HepG2 (cell line): ENCODE results near the gene KIF1B. TPM values are rescaled to one million over a fixed set of nuclear protein-coding genes. Genes with fewer than 3 reads are reported as not detected.

ENCODE experiments used
- ATAC-seq: fragments of 200-7000 bp; cut with Tn5 transposase; 3 replicates; pipeline ENCODE4 v1.9.1; 2020; ENCODE audit warnings: mild to moderate bottlenecking, moderate library complexity
- BruUV-seq: library from RNA; stranded (reverse); fragments of 400-500 nt; replicated peaks from 2 replicates; lab custom pipeline; 2021; lab: Mats Ljungman, UMichigan
- CTCF ChIA-PET: fragments of 300-600 bp; formaldehyde crosslinking; extraction: SDS; loops from one replicate; lab custom pipeline; 2021; ENCODE audit warnings: low total read pairs, inconsistent platforms, low intra/inter-chr PET ratio; lab: Yijun Ruan, JAX
- POLR2A ChIA-PET: fragments of 350-600 bp; sonication (Branson Sonifier 250); formaldehyde crosslinking; loops from one replicate; lab custom pipeline; 2020; ENCODE audit warnings: antibody characterized with exemption, inconsistent platforms; lab: Yijun Ruan, JAX
- DNase-seq: peaks from one replicate; pipeline ENCODE4 v3.0.0-alpha.2; 2015; ENCODE audit warnings: low spot score
- FAIRE-seq: peaks from 3 replicates; lab custom pipeline; 2011; peaks lifted over from hg19 to GRCh38; lab: Jason Lieb, UNC
- H2AFZ ChIP-seq: one replicate; pipeline ENCODE4 v1.6.1; 2011; ENCODE audit warnings: low read length, inconsistent platforms
- H3K27ac ChIP-seq: fragments of 300-600 bp; 3 replicates; pipeline ENCODE4 v1.8.0; 2011; ENCODE audit warnings: mixed run types, mild to moderate bottlenecking, mixed read lengths, low read length, inconsistent platforms; ENCODE audit not compliant: insufficient read depth; ENCODE audit errors: extremely low read length
- H3K27me3 ChIP-seq, 2 experiments: fragments of 200-600 bp in 1 of 2; 2 replicates in 1 of 2; 3 replicates in 1 of 2; pipeline versions ENCODE4 v1.6.0 to v1.8.0; 2011; ENCODE audit warnings: low read length in 2 of 2, mild to moderate bottlenecking in 2 of 2, moderate library complexity in 2 of 2, inconsistent platforms in 1 of 2; ENCODE audit not compliant: insufficient read depth in 2 of 2, control insufficient read depth in 1 of 2
- H3K36me3 ChIP-seq, 2 experiments: fragments of 200-600 bp in 1 of 2; replicated peaks in 1 of 2; 2 replicates in 1 of 2; 3 replicates in 1 of 2; pipeline versions ENCODE4 v1.5.1 to v1.8.0; 2011; ENCODE audit warnings: low read length in 2 of 2, inconsistent platforms in 1 of 2; ENCODE audit not compliant: insufficient read depth in 2 of 2, control insufficient read depth in 1 of 2
- H3K4me1 ChIP-seq: 2 replicates; pipeline ENCODE4 v1.5.1; 2012; ENCODE audit warnings: low read length, inconsistent platforms; ENCODE audit not compliant: insufficient read depth
- H3K4me2 ChIP-seq: 2 replicates; pipeline ENCODE4 v1.6.0; 2011; ENCODE audit warnings: low read depth, low read length, inconsistent platforms
- H3K4me3 ChIP-seq, 3 experiments: fragments of 200-600 bp in 1 of 3; sonication (generic), shearing (Covaris generic) in 1 of 3; replicated peaks in 1 of 3; 2 replicates each; pipeline ENCODE4 v1.5.1; 2011 to 2016; ENCODE audit warnings: low read length in 3 of 3, inconsistent platforms in 2 of 3, low read depth in 2 of 3, mild to moderate bottlenecking in 2 of 3, control low read depth in 1 of 3, mixed read lengths in 1 of 3; ENCODE audit not compliant: insufficient read depth in 1 of 3
- H3K79me2 ChIP-seq: one replicate; pipeline ENCODE4 v1.6.1; 2011; ENCODE audit warnings: low read length, inconsistent platforms; ENCODE audit not compliant: insufficient read depth
- H3K9ac ChIP-seq: 2 replicates; pipeline ENCODE4 v1.6.0; 2011; ENCODE audit warnings: mild to moderate bottlenecking, low read depth, low read length, inconsistent platforms; ENCODE audit not compliant: insufficient read depth
- H3K9me3 ChIP-seq: 2 replicates; pipeline ENCODE4 v1.5.1; 2012; ENCODE audit warnings: mild to moderate bottlenecking, low read length
- H4K20me1 ChIP-seq: 2 replicates; pipeline ENCODE4 v1.6.0; 2011; ENCODE audit warnings: inconsistent platforms, mild to moderate bottlenecking, low read length, moderate library complexity; ENCODE audit not compliant: insufficient read depth
- EED ChIP-seq: sonication (generic); formaldehyde crosslinking; IDR thresholded peaks from 2 replicates; pipeline ENCODE4 v1.5.0; 2020; ENCODE audit warnings: mild to moderate bottlenecking, missing genetic modification reagents
- HOXA7 ChIP-seq: sonication (generic); formaldehyde crosslinking; IDR thresholded peaks from 2 replicates; pipeline ENCODE4 v1.8.1; 2022; ENCODE audit warnings: mild to moderate bottlenecking, missing genetic modification reagents, moderate library complexity
- IRF1 ChIP-seq: sonication (generic); formaldehyde crosslinking; IDR thresholded peaks from 2 replicates; pipeline ENCODE4 v1.4.0; 2020; ENCODE audit warnings: low read depth, mild to moderate bottlenecking, missing genetic modification reagents
- KLF11 ChIP-seq: IDR thresholded peaks from 2 replicates; pipeline ENCODE4 v1.6.1; 2016; ENCODE audit warnings: missing compliant biosample characterization
- NONO ChIP-seq, 2 experiments: fragments of 450-650 bp in 1 of 2; sonication (generic) in 1 of 2; formaldehyde crosslinking in 1 of 2; IDR thresholded peaks in 1 of 2; conservative IDR thresholded peaks in 1 of 2; 2 replicates each; pipeline versions ENCODE4 v1.6.1 to v1.8.0; 2017 to 2022; ENCODE audit warnings: mild to moderate bottlenecking in 1 of 2, missing genetic modification reagents in 1 of 2, moderate library complexity in 1 of 2
- SPEN ChIP-seq: sonication (generic); formaldehyde crosslinking; IDR thresholded peaks from 2 replicates; pipeline ENCODE4 v1.5.1; 2020; ENCODE audit warnings: low read depth, mild to moderate bottlenecking, missing genetic modification reagents
- TEAD3 ChIP-seq: optimal IDR thresholded peaks from 2 replicates; pipeline ENCODE3; 2016; ENCODE audit warnings: borderline replicate concordance
- TFDP2 ChIP-seq: sonication (generic); formaldehyde crosslinking; IDR thresholded peaks from 2 replicates; pipeline ENCODE4 v1.4.0; 2020; ENCODE audit warnings: missing genetic modification reagents
- ZBTB46 ChIP-seq: sonication (generic); formaldehyde crosslinking; IDR thresholded peaks from 2 replicates; pipeline ENCODE4 v1.4.0; 2020; ENCODE audit warnings: mild to moderate bottlenecking, missing genetic modification reagents, borderline replicate concordance
- ZNF205 ChIP-seq: IDR thresholded peaks from 2 replicates; pipeline ENCODE4 v1.6.1; 2018; ENCODE audit warnings: missing biosample characterization, missing genetic modification reagents
- ZNF296 ChIP-seq: sonication (generic); formaldehyde crosslinking; conservative IDR thresholded peaks from 2 replicates; pipeline ENCODE4 v1.5.0; 2020; ENCODE audit warnings: mild to moderate bottlenecking, missing genetic modification reagents
- ZNF547 ChIP-seq: sonication (generic); formaldehyde crosslinking; IDR thresholded peaks from 2 replicates; pipeline ENCODE4 v1.5.1; 2020; ENCODE audit warnings: mild to moderate bottlenecking, missing genetic modification reagents
- ZNF552 ChIP-seq: sonication (generic); formaldehyde crosslinking; IDR thresholded peaks from 2 replicates; pipeline ENCODE4 v1.9.0; 2022; ENCODE audit warnings: missing genetic modification reagents, mild to moderate bottlenecking, borderline replicate concordance
- ZNF674 ChIP-seq: sonication (generic); formaldehyde crosslinking; IDR thresholded peaks from 2 replicates; pipeline ENCODE4 v1.5.0; 2020; ENCODE audit warnings: low read depth, mild to moderate bottlenecking, missing genetic modification reagents
- ZSCAN21 ChIP-seq: sonication (generic); formaldehyde crosslinking; IDR thresholded peaks from 2 replicates; pipeline ENCODE4 v1.8.0; 2022; ENCODE audit warnings: mild to moderate bottlenecking, missing genetic modification reagents, moderate library complexity, borderline replicate concordance
- whole genome bisulfite sequencing: methylation state at CpG from one replicate; pipeline ENCODE4 v1.1.6; 2017; ENCODE audit warnings: low lambda C conversion rate; 5-methylcytosine and 5-hydroxymethylcytosine counted together
- in situ Hi-C: cut with HindIII; loops from 2 replicates; pipeline ENCODE4 v1.10.0; 2017; ENCODE audit warnings: low pct_unique_long_range_greater_than_20kb; ENCODE audit not compliant: extremely low pct_ligation_motif_present
- intact Hi-C: fragments of 100-400 bp; cut with micrococcal nuclease; formaldehyde crosslinking; loops from one replicate; pipeline ENCODE4 v1.10.0; 2022; ENCODE audit not compliant: unreplicated experiment
- polyA plus RNA-seq, 8 experiments: library from polyadenylated mRNA; depleted of rRNA in 3 of 8; stranded (reverse) in 7 of 8; unstranded in 1 of 8; fragments of >200 nt; fragmentation: Illumina TruSeq in 4 of 8; extraction: Trizol in 4 of 8; gene quantifications; 2 replicates each; pipeline versions ENCODE4 v1.2.1 to v1.2.3, GENCODE V29; 2011 to 2016; ENCODE audit warnings: low read depth in 4 of 8, missing spikeins in 1 of 8, mixed read lengths in 1 of 8; ENCODE audit not compliant: insufficient read depth in 1 of 8
- total RNA-seq, 5 experiments: library from RNA; depleted of rRNA; stranded (reverse); fragments of >200 nt; fragmentation: Illumina TruSeq; extraction: Trizol; gene quantifications; 2 replicates each; pipeline ENCODE4 v1.2.3, GENCODE V29; 2016; ENCODE audit warnings: low read depth in 1 of 5
- TF ChIP-seq, protein P1 (sequence below): sonication (generic); formaldehyde crosslinking; IDR thresholded peaks from 2 replicates; pipeline ENCODE4 v1.5.0; 2020; ENCODE audit warnings: mild to moderate bottlenecking, missing genetic modification reagents
- TF ChIP-seq, protein P2 (sequence below): IDR thresholded peaks from 2 replicates; pipeline ENCODE4 v1.6.1; 2016; ENCODE audit warnings: low read depth, borderline replicate concordance
- TF ChIP-seq, protein P3 (sequence below): sonication (generic); formaldehyde crosslinking; IDR thresholded peaks from 2 replicates; pipeline ENCODE4 v1.5.0; 2020; ENCODE audit warnings: missing genetic modification reagents

KIF1B gene
- total and polyA plus RNA-seq, 2 of the 13 experiments (the other 11 are each of a cell fraction or from before 2014, with no cell fraction given), result 26.7 to 32.5 TPM

- H3K27ac ChIP-seq, result no peak overlapping the region
- no peaks in the 10 kb centered on the region for H3K9me3 ChIP-seq
- TF ChIP-seq ZNF552 (CRISPR knock-in tag), result no peak
- no peak for TF ChIP-seq SPEN (CRISPR knock-in tag)
- TF ChIP-seq ZSCAN21 (CRISPR knock-in tag), result no peak
- no peak for TF ChIP-seq IRF1 (CRISPR knock-in tag)
- TF ChIP-seq EED (CRISPR knock-in tag), result no peak
- no peak for TF ChIP-seq ZNF205 (CRISPR knock-in tag)
- TF ChIP-seq, protein P1, sequence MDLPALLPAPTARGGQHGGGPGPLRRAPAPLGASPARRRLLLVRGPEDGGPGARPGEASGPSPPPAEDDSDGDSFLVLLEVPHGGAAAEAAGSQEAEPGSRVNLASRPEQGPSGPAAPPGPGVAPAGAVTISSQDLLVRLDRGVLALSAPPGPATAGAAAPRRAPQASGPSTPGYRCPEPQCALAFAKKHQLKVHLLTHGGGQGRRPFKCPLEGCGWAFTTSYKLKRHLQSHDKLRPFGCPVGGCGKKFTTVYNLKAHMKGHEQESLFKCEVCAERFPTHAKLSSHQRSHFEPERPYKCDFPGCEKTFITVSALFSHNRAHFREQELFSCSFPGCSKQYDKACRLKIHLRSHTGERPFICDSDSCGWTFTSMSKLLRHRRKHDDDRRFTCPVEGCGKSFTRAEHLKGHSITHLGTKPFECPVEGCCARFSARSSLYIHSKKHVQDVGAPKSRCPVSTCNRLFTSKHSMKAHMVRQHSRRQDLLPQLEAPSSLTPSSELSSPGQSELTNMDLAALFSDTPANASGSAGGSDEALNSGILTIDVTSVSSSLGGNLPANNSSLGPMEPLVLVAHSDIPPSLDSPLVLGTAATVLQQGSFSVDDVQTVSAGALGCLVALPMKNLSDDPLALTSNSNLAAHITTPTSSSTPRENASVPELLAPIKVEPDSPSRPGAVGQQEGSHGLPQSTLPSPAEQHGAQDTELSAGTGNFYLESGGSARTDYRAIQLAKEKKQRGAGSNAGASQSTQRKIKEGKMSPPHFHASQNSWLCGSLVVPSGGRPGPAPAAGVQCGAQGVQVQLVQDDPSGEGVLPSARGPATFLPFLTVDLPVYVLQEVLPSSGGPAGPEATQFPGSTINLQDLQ (CRISPR knock-in tag), result no peak
- TF ChIP-seq NONO (IDR thresholded peaks at IDR 0.05), result no peak
- no peak for TF ChIP-seq NONO (CRISPR knock-in tag; conservative IDR thresholded peaks at IDR 0.05)
- no peak for TF ChIP-seq TFDP2 (CRISPR knock-in tag)
- TF ChIP-seq ZNF547, result no peak
- TF ChIP-seq, protein P2, sequence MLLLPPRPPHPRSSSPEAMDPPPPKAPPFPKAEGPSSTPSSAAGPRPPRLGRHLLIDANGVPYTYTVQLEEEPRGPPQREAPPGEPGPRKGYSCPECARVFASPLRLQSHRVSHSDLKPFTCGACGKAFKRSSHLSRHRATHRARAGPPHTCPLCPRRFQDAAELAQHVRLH (CRISPR knock-in tag), result no peak
- TF ChIP-seq KLF11 (CRISPR knock-in tag), result no peak
- TF ChIP-seq TEAD3, result no peak
- no peak for TF ChIP-seq ZNF674 (CRISPR knock-in tag)
- no peak for TF ChIP-seq ZNF296 (CRISPR knock-in tag)
- TF ChIP-seq, protein P3, sequence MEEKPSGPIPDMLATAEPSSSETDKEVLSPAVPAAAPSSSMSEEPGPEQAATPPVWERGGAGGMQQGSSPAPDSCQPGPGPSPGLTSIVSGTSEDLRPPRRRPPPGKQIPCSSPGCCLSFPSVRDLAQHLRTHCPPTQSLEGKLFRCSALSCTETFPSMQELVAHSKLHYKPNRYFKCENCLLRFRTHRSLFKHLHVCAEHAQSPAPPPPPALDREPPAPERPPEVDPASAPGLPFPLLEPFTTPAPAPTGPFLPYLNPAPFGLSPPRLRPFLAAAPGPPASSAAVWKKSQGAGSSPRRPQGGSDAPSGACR, result no peak
- no peak for TF ChIP-seq ZBTB46
- TF ChIP-seq HOXA7 (CRISPR knock-in tag), result no peak
- TF ChIP-seq, all 625 proteins: peak for 0
- Histone ChIP-seq H3K4me3 (no peak overlapping the region), H2AFZ (no peak overlapping the region), H4K20me1 (no peaks in the 10 kb centered on the region), H3K4me2 (no peak overlapping the region), H3K27me3 (no peaks in the 10 kb centered on the region), H3K4me1 (no peaks in the 10 kb centered on the region), H3K79me2 (peaks cover 1% of the 10 kb centered on the region), H3K36me3 (peaks cover 6 to 20% of the 10 kb centered on the region in 2 experiments; a peak in 4 of 5 replicates), H3K9ac (no peak overlapping the region)
- CTCF ChIA-PET, result no interaction called here
- intact Hi-C loops, result no loop called here
- in situ Hi-C loops, result no loop called here
- no peak for FAIRE-seq
- 95% methylated on average over 7 of the region's 7 CpGs for WGBS
- no peak for DNase-seq
- ATAC-seq, result no peak
- POLR2A ChIA-PET, result no interaction called here
- no TSS peak for BruUV-seq
Observed at GRCh38 chr1:10181154-10181553, 29.2 kb upstream of the KIF1B start.
